ENCODE data around the gene SCNN1A.

SCNN1A gene

DNA sequence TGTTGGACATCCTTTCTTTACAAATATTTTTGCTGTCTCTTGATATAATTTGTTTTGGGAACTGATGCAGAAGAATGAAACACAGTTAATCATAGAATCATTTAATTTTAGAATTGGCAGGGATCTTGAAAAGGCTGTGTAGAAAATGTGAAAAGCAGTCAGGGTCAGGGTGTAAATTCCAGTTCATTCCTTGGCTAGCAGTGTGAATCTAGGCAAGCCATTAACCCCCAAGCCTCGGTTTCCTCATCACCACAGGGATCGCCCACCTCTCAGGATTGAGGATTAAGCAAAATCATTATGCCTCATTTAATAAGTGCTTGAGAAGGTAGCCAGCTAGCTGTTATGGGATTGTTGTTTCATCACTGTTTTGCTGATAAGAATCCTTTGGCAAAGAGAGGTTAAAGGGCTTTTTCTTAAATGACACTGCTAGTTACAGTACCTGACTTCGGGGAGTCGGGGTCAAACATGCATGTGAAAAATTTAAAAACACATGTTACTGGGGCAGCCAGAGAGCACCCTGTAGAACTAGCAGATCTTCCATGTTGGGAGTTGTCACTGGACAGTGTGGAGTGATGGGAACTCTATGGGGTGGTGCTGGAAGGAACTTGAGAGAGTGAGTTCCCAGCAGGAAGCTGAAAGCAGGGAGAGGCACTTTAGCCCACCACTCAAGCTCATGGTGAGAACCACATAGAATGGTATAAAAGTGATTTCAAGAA is 44.2 kb downstream of the SCNN1A start:
- DNase-seq = no peak

DNA sequence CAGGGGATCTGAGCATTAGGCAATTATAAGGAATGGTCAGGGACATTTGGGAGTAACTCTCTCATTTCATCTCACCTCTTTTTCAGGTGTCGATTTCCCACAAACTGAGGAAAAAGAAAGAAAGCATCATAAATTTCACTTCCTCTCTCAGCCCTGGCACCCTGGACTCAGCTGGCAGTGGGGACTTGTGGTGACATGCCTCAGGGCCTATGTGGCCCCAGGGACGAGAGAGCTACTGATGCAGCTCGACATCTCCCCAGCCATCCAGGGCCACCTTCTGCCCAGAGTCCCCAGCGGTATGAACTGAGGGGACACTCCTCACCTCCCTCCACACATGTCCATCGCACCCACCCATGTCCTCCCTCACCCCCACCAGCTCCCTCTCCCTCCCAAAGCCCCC is 45.2 kb downstream of the SCNN1A start:
- no peak for DNase-seq

DNA sequence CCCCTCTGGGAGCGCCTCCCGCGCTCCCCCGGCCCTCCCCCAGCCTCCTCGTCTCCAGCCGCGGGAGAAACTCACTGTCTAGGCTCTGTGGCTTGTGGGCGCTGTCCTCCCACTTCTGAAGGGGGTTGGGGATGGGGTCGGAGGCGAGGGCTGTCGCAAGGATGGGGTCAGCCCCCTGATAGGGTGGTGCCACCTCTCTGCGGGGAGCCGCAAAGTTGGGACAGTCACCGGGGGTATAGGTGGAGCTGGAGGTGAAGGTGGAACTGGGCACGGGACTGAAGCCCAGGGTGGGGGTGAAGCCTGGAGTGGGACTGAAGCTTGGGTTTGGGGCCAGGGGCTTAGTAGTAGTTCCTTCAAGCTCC is 45.7 kb downstream of the SCNN1A start:
- DNase-seq = no peak

DNA sequence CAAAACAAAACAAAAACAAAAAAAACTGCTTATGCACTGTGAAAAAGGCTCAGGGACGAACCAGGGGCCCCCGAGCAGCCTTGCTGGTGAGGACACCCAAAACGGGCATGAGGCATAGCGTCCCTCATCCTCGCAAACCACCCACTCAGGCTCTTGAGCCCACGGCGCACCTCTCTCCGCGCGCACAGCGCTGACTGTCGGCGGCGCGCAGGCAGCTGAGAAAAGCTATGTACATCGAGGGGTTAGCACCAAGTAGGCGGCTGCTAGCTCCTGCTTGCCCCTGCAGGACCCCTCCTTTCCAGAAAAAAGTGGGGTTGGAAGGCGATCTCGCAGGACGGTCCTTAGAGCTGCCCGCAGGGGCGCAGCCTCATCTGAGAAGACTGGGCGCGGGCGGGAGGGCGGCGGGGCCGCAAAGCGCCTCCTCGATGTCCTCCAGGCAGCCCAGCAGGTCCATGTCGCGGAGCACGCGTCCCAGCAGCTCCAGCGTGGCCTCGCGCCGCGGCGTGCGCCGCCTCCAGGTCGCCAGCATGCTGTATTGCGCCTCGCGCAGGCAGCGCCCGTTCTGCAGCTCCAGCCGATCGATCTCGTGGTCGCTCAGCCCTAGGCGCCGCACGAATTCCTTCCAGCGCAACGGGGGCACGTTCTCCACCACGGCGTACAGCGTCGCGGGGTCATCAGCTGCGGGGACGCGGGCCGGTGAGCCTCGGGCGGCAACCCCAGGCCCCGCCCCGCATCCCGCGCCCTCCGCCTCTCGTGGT is 46.2 kb downstream of the SCNN1A start:
- no peak for DNase-seq

DNA sequence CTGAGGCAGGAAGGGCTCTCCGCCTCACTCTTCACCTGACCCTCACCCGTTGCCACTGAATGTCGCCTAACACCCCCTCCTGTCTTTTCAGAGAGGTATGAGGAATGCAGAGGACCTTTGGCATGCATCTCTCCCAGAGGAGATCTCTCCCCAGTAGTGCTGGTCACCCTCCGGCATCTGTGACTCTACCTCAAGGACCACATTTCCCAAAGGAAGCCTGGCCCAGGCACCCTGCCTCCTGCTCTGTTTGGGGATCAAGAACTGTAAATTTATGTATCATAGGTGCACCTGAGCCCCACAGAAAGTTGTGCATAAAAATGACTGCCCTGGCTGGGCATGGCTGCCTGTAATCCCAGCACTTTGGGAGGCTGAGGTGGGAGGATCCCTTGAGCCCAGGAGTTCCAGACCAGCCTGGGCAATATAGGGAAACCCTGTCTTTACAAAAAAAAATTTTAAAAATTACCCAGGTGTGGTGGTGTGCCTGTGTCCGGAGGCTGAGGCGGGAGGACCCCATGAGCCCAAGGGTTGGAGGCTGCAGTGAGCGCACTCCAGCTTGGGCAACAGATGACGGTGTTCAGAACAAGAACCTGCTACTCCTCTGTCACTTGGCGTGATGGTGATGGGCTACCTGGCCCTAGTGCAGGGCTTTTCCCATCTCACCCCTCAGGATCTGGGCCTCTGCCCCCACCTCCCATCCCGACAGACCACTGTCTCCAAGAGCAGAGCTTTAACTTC is 47.2 kb downstream of the SCNN1A start:
- no peak for DNase-seq

DNA sequence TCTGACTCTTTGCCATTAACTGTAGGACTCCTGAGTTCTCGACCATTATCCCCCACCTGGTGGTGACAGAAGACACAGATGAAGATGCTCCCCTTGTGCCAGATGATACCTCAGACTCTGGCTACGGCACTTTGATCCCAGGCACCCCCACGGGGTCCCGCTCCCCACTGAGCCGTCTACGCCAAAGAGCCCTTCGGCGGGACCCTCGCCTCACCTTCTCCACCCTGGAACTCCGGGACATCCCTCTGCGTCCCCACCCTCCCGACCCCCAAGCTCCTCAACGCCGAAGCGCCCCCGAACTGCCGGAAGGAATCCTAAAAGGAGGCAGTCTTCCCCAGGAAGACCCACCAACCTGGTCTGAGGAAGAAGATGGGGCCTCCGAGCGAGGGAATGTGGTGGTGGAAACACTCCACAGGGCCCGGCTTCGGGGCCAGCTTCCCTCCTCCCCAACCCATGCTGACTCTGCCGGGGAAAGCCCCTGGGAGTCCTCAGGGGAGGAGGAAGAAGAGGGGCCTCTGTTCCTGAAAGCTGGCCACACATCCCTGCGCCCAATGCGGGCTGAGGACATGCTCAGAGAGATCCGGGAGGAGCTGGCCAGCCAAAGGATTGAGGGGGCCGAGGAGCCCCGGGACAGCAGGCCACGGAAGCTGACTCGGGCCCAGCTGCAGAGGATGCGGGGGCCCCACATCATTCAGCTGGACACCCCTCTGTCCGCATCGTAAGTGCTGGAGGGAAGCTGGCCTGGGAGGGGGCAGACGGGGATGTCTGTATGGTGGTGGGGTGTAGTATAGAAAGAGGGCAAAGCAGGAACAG is 47.9 kb downstream of the SCNN1A start:
- no peak for DNase-seq

DNA sequence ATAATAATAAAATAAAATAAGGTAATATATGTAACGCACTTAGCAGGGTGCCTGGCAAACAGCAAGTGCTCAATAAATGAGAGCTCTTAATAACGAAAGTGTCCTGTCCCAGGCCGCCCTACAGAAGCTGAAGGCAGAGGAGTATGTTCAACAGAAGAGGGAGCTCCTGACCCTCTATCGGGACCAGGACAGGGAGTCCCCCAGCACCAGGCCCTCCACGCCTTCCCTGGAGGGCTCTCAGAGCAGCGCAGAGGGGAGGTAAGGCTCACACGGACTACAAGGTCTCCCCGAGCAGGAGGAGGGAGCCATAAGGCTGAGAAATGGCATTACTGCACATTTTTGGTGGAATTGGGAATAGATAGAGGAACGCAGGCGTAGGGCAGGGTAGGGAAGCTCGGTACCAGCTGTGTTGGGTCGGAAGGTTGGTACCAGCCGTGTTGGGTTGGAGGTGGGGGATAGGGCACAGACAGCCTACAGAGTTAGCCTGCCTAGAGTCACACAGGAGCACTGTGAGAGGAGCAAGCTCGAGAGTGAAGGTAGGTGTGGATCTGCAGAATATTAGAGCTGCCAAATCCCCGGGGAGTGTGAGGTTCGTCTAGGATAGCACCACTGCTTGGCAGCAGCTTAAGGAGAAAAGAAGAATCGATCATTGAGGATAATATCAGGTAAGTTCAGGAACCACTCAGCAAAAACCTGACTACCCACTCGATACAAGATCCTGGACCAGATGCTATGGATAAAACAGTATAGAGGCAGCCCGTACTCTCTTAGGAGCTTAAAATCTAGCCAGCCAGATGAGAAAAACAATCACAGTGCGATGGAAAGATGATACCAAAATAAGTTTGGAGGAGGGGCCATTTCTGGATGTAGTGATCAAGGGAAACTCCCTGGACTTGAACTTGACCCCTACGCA is 48.8 kb downstream of the SCNN1A start:
- peak; percentile 66 for DNase-seq

DNA sequence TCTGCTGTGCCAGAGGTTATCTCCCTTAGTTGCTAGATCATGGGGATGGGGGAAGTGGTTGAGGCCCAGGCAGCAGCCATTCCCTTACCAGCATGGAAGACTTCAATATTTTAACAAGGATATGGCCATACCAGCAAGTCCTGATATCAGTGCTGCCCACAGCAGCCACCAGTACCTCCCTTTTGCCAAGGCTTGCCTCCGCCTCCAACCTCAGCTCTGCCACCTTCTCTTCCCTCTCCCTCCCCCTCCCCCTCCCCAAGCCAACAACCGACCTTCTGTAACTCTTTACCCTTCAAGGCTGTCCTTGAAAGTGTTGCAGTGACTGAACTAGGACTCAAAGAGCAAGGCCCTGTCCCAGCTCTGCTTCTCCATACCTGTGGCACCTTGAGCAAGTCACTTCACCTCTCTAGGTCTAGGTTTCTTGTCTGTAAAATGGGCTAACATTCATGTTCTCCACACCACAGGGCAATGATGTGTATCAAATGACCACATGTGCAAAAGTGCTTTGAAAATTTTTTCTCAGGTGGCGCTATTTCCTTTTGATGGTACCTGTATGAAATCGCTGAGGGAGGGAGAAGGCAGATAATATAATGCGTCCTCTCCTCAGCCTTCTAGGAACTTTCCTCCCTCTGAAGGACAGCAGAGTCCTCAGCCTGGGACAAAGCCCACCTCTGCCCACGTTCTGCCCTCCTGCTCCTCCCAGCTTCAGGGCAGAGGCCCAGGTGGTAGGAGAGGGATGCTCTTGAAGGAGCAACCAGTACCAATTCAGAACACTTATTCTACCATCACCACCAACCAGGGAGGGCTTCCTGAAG is 50.2 kb downstream of the SCNN1A start:
- DNase-seq = no peak

DNA sequence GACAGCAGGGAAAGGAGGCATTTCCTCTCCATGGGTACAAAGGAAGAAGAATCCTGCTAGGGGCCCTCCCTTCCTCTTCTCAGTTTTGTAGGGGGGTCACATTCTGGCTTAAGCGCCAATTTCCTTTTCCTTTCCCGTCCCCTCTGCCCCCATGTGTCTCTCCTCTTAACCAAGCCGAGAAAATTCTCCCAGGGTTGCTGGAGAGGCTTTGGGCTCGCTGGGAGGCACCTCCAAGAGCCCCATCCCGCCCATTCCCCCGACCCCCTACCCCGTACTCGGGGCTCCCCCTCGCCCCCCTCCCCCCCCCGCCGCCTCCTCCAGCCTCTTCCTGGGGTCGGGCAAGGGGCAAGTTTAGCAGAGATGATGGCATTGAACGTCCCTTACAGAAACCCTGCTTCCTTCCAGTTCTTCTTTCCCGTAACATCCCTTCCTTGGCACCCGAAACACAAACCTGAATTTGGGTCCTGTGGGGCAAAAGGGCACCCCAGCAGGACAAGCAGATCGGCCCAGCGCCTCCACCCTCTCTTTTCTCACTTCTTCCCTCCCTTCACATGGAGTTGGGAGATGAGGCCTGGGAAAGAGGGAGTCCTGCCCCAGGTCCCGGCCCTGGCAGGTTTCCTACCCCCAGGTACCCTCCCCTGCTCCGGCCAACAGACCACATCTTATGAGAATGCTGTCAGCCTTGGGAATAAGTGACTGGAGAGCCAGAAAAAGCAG is 51.2 kb downstream of the SCNN1A start:
- no peak for DNase-seq

DNA sequence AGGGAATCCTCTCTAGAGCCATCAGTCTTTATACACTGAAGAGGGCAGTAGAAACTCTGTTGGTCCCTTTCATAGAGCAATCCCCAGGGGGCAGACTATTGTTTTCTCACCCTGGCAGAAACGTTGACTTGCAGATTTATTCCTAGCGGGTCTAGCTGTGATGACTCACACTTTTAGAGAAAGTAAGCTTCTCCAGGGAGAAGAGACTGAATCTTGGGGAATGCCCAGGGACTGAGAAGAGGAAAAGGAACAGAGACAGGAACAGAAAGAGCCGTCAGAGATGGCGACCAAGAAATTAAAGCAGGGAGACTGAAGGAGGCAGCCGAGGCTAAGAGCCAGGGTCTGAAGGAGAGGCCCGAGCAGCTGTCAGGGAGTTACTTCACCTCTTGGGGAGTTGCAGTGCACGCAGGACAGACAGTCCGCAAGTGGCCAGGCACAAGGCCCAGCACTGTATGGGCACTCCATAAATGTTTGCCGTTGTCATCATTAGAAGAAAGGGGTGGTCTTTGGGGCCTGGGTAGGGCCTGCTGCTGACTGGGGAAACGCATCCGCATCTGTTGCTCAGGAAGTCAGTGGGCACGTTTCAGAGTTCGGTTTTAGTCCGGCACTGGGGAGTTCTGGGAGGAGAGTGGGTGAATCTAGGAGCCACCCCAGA is 51.9 kb downstream of the SCNN1A start:
- DNase-seq = peak; percentile 64

DNA sequence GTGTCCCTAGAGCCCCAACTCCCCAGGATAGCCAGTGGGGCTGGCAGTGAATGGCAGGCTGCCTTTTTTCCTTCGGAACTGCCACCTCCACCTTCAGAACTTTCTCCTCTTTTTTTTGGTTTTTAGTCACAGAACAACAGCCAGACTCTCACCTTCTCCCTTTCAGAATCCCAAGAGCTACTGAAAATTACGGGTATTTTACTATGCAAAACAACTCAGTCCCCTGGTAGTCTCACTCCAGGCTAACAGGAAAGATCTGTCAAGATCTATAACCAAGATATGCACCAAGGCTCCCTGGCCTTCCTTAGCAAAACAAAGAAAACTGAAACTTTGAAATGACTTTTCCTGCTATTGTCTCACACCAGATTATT is 52.4 kb downstream of the SCNN1A start:
- no peak for DNase-seq

DNA sequence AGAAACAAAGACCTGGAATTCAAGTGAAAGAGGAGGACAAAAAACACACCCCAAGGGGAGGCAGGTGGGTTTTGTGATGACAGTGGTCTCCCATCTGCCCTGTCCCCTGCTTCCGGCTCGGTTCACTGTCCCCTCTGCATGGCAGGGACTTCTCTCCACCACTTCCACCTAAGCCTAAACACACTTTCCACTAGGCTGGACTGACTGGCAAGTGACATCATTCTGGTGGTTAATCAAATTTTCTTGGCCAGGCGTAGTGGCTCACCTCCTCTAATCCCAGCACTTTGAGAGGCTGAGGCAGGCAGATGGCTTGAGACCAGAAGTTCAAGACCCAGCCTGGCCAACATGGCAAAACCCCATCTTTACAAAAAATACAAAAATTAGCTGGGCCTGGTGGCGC is 53.0 kb downstream of the SCNN1A start:
- DNase-seq = no peak

DNA sequence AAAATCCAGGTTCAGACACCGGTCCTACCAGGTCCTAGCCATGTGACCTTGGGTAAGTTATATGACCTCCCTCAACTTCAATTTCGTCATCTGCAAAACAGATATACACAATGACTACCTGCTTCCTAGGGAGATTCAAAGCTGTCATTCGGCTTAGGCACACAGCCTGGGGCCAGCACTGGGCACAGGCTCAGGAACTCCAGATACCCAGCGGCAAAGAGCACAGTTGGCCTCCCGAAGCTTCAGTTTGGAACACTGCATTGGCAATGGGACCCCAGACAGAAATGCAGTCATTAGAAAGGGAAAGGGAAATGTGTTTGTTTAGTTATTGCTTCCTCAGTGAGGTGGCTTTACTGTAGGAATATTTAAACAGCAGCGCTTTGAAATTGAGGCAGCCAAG is 53.5 kb downstream of the SCNN1A start:
- DNase-seq = no peak

DNA sequence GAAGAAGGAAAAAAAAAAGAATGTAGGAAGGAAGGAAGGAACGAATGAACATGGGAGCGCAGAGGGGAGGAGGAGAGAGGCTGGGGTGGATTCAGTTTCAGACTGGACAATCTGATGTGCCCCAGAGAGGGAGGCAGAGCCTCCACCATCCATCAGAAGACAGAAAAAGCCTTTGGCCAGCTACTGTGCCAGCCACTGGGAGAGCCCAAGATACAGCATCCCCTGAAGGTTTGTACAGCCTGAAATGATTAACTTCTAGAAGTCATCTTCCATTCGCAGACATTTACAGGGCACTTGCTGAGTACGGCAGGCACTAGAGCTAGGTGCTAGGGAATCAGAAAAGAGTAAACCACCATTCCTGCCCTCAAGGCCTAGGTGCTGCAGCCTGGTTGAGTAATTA is 55.9 kb downstream of the SCNN1A start:
- no peak for DNase-seq

DNA sequence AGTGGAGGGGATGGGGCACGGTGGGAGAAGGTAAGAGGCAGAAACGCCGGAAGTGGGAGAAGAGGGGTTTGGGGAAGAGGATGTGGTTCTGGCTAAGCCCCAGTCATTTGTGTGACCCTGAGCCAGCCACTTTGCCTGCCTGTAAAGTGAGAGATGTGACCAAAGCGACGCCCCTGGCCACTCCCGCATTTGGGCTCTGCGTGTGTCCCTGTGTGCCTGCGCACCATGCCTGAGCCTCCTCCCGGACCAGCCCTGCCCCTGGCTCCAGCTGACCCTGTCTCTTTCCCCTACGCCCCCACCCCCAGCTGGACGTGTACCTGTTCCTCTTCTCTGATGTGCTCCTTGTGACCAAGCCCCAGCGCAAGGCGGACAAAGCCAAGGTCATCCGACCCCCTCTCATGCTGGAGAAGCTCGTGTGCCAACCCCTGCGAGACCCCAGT is 56.9 kb downstream of the SCNN1A start:
- DNase-seq = no peak

DNA sequence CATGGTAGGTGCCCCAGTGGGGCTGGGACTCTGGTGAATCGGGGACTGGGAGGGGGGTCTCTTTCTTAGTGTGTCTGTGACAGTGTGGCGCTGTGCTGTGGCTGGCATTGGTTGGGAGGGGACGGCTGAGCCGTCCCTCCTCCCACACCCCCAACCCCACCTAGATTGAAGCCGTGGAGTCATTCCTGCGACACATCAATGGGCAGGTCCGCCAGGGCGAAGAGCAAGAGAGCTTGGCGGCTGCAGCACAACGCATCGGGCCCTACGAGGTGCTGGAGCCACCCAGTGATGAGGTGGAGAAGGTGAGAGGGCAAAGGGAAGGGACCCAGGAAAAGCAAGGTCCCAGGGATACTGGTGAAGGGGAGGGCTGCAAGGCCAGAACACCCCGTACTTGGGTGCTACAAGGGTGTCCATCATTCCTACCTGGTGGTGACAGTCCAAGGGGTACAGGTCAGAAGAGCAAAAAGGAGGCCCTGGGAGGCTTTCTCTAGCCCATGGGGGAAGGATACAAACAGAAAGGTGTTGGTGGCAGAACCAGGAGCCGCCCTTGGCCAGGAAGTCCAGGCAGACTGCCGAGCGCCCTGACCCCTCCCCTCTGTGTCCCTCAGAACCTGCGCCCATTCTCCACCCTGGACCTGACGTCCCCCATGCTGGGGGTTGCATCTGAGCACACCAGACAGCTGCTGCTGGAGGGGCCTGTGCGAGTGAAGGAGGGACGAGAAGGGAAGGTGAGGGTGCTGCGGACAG is 57.5 kb downstream of the SCNN1A start:
- DNase-seq = no peak

DNA sequence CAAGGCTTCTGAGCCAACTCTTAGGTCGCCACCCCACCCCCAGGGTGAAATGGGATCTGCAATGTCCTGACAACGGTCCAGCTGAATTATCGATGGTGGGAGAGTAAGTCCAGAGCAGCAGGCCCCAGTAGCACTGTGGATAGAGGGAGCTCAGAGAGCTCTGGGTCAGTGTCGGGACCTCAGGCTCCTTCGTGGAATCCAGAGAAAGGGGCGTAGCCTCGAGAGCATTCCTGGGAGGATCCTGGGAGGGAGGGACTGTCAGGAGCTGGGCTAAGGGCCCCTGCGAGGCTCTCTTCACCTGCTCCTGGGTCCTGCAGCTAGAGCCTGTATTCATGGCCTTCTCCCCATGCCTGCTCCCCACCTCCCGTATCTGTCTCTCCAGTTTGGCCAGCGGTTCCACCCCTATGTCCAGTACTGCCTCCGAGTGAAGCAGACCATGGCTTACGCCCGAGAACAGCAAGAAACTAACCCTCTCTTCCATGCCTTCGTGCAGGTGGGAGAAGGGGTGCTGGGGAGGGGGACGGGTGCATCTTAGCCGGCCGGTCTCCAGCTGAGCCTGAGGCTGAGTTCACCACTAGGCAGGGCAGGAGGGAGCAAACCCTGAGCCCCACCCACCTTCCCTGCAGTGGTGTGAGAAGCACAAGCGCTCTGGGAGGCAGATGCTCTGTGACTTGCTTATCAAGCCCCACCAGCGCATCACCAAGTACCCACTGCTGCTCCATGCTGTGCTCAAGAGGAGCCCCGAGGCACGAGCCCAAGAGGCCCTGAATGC is 58.3 kb downstream of the SCNN1A start:
- DNase-seq = peak; percentile 16
